Kidney (tissue), 14 donors: ENCODE measurements around the gene FOXL1. TPM values are rescaled to one million over a fixed set of nuclear protein-coding genes. Genes with fewer than 3 reads are reported as not detected.

Experiments used
- DNase-seq, 5 donors: peaks; one replicate each; pipeline ENCODE4 v3.0.0-alpha.2; 2013 to 2020
- FAIRE-seq: peaks from 2 replicates; lab custom pipeline; 2012; peaks lifted over from hg19 to GRCh38; lab: Jason Lieb, UNC
- H3K27ac ChIP-seq, 2 donors: one replicate each; pipeline ENCODE4 v1.7.0; 2013; ENCODE audit warnings: low read depth in 2 of 2, low read length in 2 of 2, inconsistent platforms in 1 of 2
- H3K27me3 ChIP-seq: one replicate; pipeline ENCODE4 v1.7.1; 2013; ENCODE audit warnings: low read length, inconsistent platforms; ENCODE audit not compliant: control insufficient read depth, insufficient read depth
- H3K36me3 ChIP-seq, 3 donors: one replicate each; pipeline versions ENCODE4 v1.7.0 to v1.7.1; 2013; ENCODE audit warnings: low read length in 3 of 3, control low read depth in 1 of 3, inconsistent platforms in 1 of 3; ENCODE audit not compliant: insufficient read depth in 3 of 3, control insufficient read depth in 2 of 3
- H3K4me1 ChIP-seq, 3 donors: one replicate each; pipeline versions ENCODE4 v1.7.0 to v1.7.1; 2013; ENCODE audit warnings: low read length in 3 of 3, inconsistent platforms in 1 of 3, low read depth in 1 of 3; ENCODE audit not compliant: control insufficient read depth in 2 of 3, insufficient read depth in 2 of 3
- H3K4me3 ChIP-seq, 3 donors: one replicate each; pipeline versions ENCODE4 v1.7.0 to v1.8.1; 2013; ENCODE audit warnings: low read length in 3 of 3, control low read depth in 1 of 3, inconsistent platforms in 1 of 3
- H3K9ac ChIP-seq, 3 donors: one replicate each; pipeline versions ENCODE4 v1.7.0 to v1.7.1; 2013; ENCODE audit warnings: low read length in 3 of 3, control low read depth in 1 of 3, inconsistent platforms in 1 of 3
- H3K9me3 ChIP-seq, 3 donors: one replicate each; pipeline versions ENCODE4 v1.7.0 to v1.7.1; 2013; ENCODE audit warnings: low read length in 3 of 3, control low read depth in 1 of 3, inconsistent platforms in 1 of 3; ENCODE audit not compliant: control insufficient read depth in 2 of 3, insufficient read depth in 1 of 3
- CTCF ChIP-seq: IDR thresholded peaks from 3 replicates; pipeline ENCODE4 v1.5.1; 2012; ENCODE audit warnings: mild to moderate bottlenecking, moderate library complexity, borderline replicate concordance; ENCODE audit not compliant: insufficient read depth; ENCODE audit errors: extremely low read depth
- intact Hi-C: fragments of 100-400 bp; cut with DNase I; formaldehyde crosslinking; loops from one replicate; pipeline ENCODE4 v1.11.1; 2022
- polyA plus RNA-seq: library from polyadenylated mRNA; stranded (reverse); fragments of 350-450 nt; fragmentation: Illumina TruSeq; extraction: RNeasy Lipid Tissue Mini Kit (QIAGEN cat#74804); gene quantifications from one replicate; pipeline ENCODE4 v1.2.3, GENCODE V29; 2014; ENCODE audit warnings: low read depth, low replicate concordance; ENCODE audit not compliant: insufficient read depth
- total RNA-seq: library from RNA; stranded (reverse); fragmentation: NEBNext Ultra II Directional; extraction: Animal tissue kit (Norgen Biotek cat#: 25700); gene quantifications from one replicate; pipeline ENCODE4 v1.2.1, GENCODE V29; 2021
- donor health status: control.
- donor health status: control.
- donor health status: control.
- donor health status: control.
- donor health status: control.
- donor health status: DM: yes; HTN: yes; CAD: no.
- donor health status: Normal renal cell carcinoma (clear cell type).

The FOXL1 gene
- total and polyA plus RNA-seq, 2 donors from 2014 or later = 0.52 to 2.0 TPM

- intact Hi-C loops = no loop called here
- no peaks in the 10 kb centered on the region for H3K4me1 ChIP-seq
- no peaks in the 10 kb centered on the region for H3K27me3 ChIP-seq
- H3K4me3 ChIP-seq = no peak overlapping the region
- H3K9me3 ChIP-seq = no peaks in the 10 kb centered on the region
- no peak for TF ChIP-seq CTCF
- FAIRE-seq = no peak
- H3K9ac ChIP-seq = no peak overlapping the region
- no peak for DNase-seq
- no peaks in the 10 kb centered on the region for H3K36me3 ChIP-seq
- H3K27ac ChIP-seq = no peak overlapping the region
Measured at GRCh38 chr16:86602521-86602920, 24.2 kb downstream of the FOXL1 start.

GRCh38 chr16:86604436-86605193 lies 26.3 kb downstream of the FOXL1 start:
- Histone ChIP-seq H3K27me3 (no peaks in the 10 kb centered on the region), H3K4me3 (no peak overlapping the region), H3K9me3 (no peaks in the 10 kb centered on the region), H3K4me1 (no peaks in the 10 kb centered on the region), H3K36me3 (no peaks in the 10 kb centered on the region), H3K27ac (no peak overlapping the region), H3K9ac (no peak overlapping the region)
- intact Hi-C loops = no loop called here
- DNase-seq (peak in 1 of 5 donors; percentile 44), FAIRE-seq (no peak)
- TF ChIP-seq CTCF = no peak

GRCh38 chr16:86605950-86606349 lies 27.6 kb downstream of the FOXL1 start:
- Histone ChIP-seq H3K36me3 (no peaks in the 10 kb centered on the region), H3K9ac (no peak overlapping the region), H3K4me3 (no peak overlapping the region), H3K9me3 (no peaks in the 10 kb centered on the region), H3K4me1 (peaks cover 0 to 5% (median 0%) of the 10 kb centered on the region in 3 donors), H3K27me3 (no peaks in the 10 kb centered on the region), H3K27ac (no peak overlapping the region)
- FAIRE-seq (no peak), DNase-seq (no peak)
- TF ChIP-seq CTCF = no peak
- intact Hi-C loops = no loop called here
